Measurements from ENCODE around the gene ZFAND2B. TPM values are rescaled to one million over a fixed set of nuclear protein-coding genes. Genes with fewer than 3 reads are reported as not detected.

ZFAND2B gene
- total RNA-seq, 4 donors from 2014 or later = 34.7 to 44.5 (median 37.6) TPM

- Histone ChIP-seq H3K4me3 (peak within 1 kb of the TSS; percentile 82 to 99), H3K4me1 (peaks cover 0 to 52% (median 26%) of the 10 kb centered on the region in 3 donors), H3K36me3 (peaks cover 0 to 58% of the 10 kb centered on the region in 2 donors), H3K27ac (peak within 1 kb of the TSS; percentile 95 to 99 (median 96)), H3K9me3 (no peaks in the 10 kb centered on the region), H3K27me3 (no peaks in the 10 kb centered on the region)
- 1 to 2% methylated on average over 9 to 16 of the region's 67 CpGs for WGBS, 2 donors (ENCODE audit: low coverage in 1 of 2)
- no peak for TF ChIP-seq EP300 (IDR thresholded peaks at IDR 0.05)
- peak; percentile 98 for TF ChIP-seq POLR2AphosphoS5 (IDR thresholded peaks at IDR 0.05)
- TF ChIP-seq POLR2A (IDR thresholded peaks at IDR 0.05) = peak; percentile 97 to 98
- peak in 3 of 4 experiments; percentile 48 to 68 (median 65) for TF ChIP-seq CTCF (IDR thresholded peaks at IDR 0.05)
- ATAC-seq = peak; percentile 87
Observed at GRCh38 chr2:219177552-219178376, 28.8 kb upstream of the ZFAND2B start, which contains the start of gene RETREG2. TSS of gene RETREG2 (plus strand) at chr2:219178275. CDS start at chr2:219178353, 78 bp downstream.

- Histone ChIP-seq H3K4me1 (peaks cover 0 to 52% (median 26%) of the 10 kb centered on the region in 3 donors), H3K27me3 (no peaks in the 10 kb centered on the region), H3K4me3 (peak overlapping the region; percentile 82 to 99), H3K36me3 (peaks cover 0 to 58% of the 10 kb centered on the region in 2 donors), H3K9me3 (no peaks in the 10 kb centered on the region), H3K27ac (peak overlapping the region; percentile 95 to 99 (median 96))
- no peak for ATAC-seq
- WGBS, 2 donors (ENCODE audit: low coverage in 1 of 2) = 3% methylated on average over 8 to 13 of the region's 45 CpGs
- TF ChIP-seq CTCF (IDR thresholded peaks at IDR 0.05) = peak in 1 of 4 experiments; percentile 8
- TF ChIP-seq EP300 (IDR thresholded peaks at IDR 0.05) = no peak
Observed at GRCh38 chr2:219178377-219179175, 28.0 kb upstream of the ZFAND2B start.

GRCh38 chr2:219179601-219180465, 26.7 kb upstream of the ZFAND2B start:
- TF ChIP-seq CTCF (IDR thresholded peaks at IDR 0.05) = no peak
- no peak for TF ChIP-seq POLR2AphosphoS5 (IDR thresholded peaks at IDR 0.05)
- no peak for TF ChIP-seq EP300 (IDR thresholded peaks at IDR 0.05)
- no peak for TF ChIP-seq POLR2A (IDR thresholded peaks at IDR 0.05)
- ATAC-seq = no peak
- Histone ChIP-seq H3K4me1 (peaks cover 0 to 46% (median 25%) of the 10 kb centered on the region in 3 donors), H3K36me3 (peaks cover 0 to 56% of the 10 kb centered on the region in 2 donors), H3K27ac (no peak overlapping the region), H3K4me3 (peak overlapping the region in 1 of 2 donors; percentile 99), H3K27me3 (no peaks in the 10 kb centered on the region), H3K9me3 (no peaks in the 10 kb centered on the region)
- WGBS, 2 donors (ENCODE audit: low coverage in 1 of 2) = 97 to 100% methylated on average over 2 to 5 of the region's 9 CpGs

GRCh38 chr2:219180961-219181360, 25.6 kb upstream of the ZFAND2B start:
- no peak for TF ChIP-seq EP300 (IDR thresholded peaks at IDR 0.05)
- TF ChIP-seq CTCF (IDR thresholded peaks at IDR 0.05) = no peak
- no peak for TF ChIP-seq POLR2A (IDR thresholded peaks at IDR 0.05)
- no peak for TF ChIP-seq POLR2AphosphoS5 (IDR thresholded peaks at IDR 0.05)
- peaks cover 0 to 64% of the 10 kb centered on the region in 2 donors for H3K36me3 ChIP-seq
- no peak overlapping the region for H3K4me3 ChIP-seq
- no peak for ATAC-seq
- WGBS, 2 donors (ENCODE audit: low coverage in 1 of 2) = 100% methylated on average over 1 of the region's 5 CpGs
- no peak overlapping the region for H3K27ac ChIP-seq
- no peaks in the 10 kb centered on the region for H3K9me3 ChIP-seq
- H3K27me3 ChIP-seq = no peaks in the 10 kb centered on the region
- H3K4me1 ChIP-seq = peaks cover 0 to 35% (median 15%) of the 10 kb centered on the region in 3 donors

All from gastroesophageal sphincter (tissue), 4 donors.